Measurements from ENCODE around the gene CST9L. TPM values are rescaled to one million over a fixed set of nuclear protein-coding genes. Genes with fewer than 3 reads are reported as not detected.

The CST9L gene
- polyA plus RNA-seq, 6 donors from 2014 or later, result not detected

DNA sequence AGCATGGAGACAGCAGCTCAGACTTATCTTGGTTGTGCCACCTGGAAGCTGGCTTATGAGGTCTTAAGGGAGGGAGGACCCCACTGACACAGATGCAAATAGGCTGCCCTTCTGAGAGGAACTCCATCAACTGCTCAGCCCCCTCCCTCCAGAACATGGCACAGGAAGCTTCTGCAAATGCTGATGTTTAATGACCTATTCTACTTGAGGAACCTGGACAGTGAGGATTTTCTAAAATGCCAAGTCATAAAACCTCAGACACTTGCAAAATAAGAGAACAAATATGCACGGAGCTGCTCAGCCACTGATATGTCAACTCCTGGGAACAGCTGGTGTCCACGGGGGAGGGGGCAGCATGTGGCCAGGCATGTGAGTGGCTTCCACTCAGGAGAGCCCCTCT, 34.0 kb upstream of the CST9L start:
- Mint-ChIP-seq H3K9me3 (no peaks in the 10 kb centered on the region), H3K36me3 (no peaks in the 10 kb centered on the region), H3K4me3 (no peak overlapping the region), H3K27ac (no peak overlapping the region), H3K4me1 (no peaks in the 10 kb centered on the region), H3K27me3 (peaks cover 0 to 4% (median 0%) of the 10 kb centered on the region in 3 donors)
- ATAC-seq (ENCODE audit: low read depth in 2 of 2) (no peak), DNase-seq (no peak)

DNA sequence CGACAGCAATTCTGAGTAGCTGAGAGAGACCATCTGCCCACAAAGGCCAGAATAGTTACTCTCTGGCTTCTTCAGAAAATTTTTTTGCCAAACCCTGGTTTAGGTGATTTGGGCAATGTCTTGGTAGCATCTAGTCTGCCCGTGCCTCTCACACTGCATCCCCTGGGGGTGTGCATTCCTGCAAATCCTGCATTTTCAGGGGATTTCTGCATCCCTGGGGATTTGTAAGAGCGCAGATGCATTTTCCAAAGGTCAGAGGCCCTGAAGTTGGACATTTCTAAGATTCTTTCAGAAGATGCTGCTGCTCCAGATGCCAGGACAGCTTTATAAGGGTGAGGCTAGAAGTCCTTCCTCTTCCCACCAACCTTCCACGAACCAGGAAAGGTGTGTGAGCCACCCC, 33.4 kb upstream of the CST9L start:
- Mint-ChIP-seq H3K4me3 (no peak overlapping the region), H3K27me3 (peaks cover 0 to 8% (median 0%) of the 10 kb centered on the region in 3 donors), H3K4me1 (no peaks in the 10 kb centered on the region), H3K9me3 (no peaks in the 10 kb centered on the region), H3K27ac (no peak overlapping the region), H3K36me3 (no peaks in the 10 kb centered on the region)
- ATAC-seq (ENCODE audit: low read depth in 2 of 2) (no peak), DNase-seq (no peak)

DNA sequence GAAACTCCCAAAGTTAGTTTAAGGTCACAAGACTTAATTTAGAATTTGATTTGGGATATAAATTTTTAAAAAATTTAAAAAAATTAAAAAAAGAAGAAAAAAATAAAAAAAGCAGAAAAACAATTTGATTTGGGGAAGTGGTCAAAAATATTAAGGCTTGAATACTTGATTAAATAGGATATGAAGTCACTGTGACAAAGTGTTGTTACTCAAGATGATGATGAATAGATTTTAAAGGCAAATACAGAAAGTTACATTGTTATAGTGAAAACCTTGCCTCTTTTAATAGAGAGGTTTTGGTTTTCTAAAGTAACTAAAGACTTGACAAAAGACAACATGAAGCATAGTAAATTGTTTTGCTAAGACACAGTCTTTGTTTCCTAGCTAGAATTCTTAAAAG, 30.2 kb upstream of the CST9L start:
- Mint-ChIP-seq H3K27me3 (peaks cover 0 to 7% (median 5%) of the 10 kb centered on the region in 3 donors), H3K4me3 (no peak overlapping the region), H3K27ac (no peak overlapping the region), H3K4me1 (no peaks in the 10 kb centered on the region), H3K36me3 (no peaks in the 10 kb centered on the region), H3K9me3 (no peaks in the 10 kb centered on the region)
- ATAC-seq (ENCODE audit: low read depth in 2 of 2), result no peak
- no peak for DNase-seq

DNA sequence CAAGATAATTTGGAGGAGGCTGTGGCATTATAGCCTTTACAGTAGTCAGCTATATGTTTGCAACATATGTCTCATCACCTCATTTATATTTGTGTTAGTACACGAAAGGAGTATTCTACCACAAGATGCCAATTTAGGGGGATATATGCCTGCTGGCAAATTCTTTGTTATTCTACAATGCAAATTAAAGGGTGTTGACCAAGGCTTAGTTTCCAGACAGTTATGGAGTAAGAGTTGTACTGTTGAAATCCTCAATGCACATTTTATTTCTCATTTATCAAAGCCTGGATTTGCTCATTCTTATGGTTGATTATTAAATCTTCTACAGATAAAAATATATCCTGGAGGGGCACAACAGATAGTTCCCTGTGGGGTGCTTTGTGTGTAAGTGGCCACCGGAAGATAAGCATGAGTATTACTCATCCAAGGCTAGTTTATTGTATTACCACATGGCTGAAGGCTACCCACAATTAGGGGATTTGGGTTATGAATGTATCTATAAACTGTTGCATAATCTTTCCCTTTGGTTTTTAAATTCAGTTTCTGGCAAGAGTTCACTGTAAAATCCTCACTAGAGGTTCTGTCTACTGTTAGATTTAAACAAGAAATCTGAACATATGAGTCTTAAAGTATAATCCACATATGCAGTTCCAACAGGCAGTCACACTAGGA, 28.4 kb upstream of the CST9L start:
- Mint-ChIP-seq H3K36me3 (no peaks in the 10 kb centered on the region), H3K27ac (no peak overlapping the region), H3K27me3 (peaks cover 0 to 7% (median 5%) of the 10 kb centered on the region in 3 donors), H3K4me3 (no peak overlapping the region), H3K4me1 (no peaks in the 10 kb centered on the region), H3K9me3 (no peaks in the 10 kb centered on the region)
- DNase-seq, result no peak
- ATAC-seq (ENCODE audit: low read depth in 2 of 2), result no peak

DNA sequence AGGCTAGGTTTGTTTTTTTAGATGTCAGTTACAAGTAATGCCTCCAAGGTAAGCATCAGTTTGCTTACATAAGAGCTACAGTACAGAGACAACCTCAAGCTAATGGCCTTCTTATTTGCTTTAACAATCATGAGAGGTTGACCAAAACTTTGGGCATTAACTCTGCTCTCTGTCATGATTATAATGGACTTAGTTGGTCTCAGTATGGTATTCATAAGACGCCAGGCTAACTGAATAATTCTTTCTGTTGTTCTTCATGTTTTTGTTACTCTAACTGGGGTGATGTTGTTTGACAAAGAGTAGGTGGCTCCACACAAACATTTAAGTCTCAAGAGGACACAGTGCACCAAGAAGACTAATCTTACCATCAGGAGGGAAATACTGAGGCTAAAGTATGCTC, 27.7 kb upstream of the CST9L start:
- Mint-ChIP-seq H3K9me3 (no peaks in the 10 kb centered on the region), H3K27ac (no peak overlapping the region), H3K4me1 (no peaks in the 10 kb centered on the region), H3K4me3 (no peak overlapping the region), H3K27me3 (peaks cover 0 to 7% (median 5%) of the 10 kb centered on the region in 3 donors), H3K36me3 (no peaks in the 10 kb centered on the region)
- no peak for DNase-seq
- ATAC-seq (ENCODE audit: low read depth in 2 of 2), result no peak

DNA sequence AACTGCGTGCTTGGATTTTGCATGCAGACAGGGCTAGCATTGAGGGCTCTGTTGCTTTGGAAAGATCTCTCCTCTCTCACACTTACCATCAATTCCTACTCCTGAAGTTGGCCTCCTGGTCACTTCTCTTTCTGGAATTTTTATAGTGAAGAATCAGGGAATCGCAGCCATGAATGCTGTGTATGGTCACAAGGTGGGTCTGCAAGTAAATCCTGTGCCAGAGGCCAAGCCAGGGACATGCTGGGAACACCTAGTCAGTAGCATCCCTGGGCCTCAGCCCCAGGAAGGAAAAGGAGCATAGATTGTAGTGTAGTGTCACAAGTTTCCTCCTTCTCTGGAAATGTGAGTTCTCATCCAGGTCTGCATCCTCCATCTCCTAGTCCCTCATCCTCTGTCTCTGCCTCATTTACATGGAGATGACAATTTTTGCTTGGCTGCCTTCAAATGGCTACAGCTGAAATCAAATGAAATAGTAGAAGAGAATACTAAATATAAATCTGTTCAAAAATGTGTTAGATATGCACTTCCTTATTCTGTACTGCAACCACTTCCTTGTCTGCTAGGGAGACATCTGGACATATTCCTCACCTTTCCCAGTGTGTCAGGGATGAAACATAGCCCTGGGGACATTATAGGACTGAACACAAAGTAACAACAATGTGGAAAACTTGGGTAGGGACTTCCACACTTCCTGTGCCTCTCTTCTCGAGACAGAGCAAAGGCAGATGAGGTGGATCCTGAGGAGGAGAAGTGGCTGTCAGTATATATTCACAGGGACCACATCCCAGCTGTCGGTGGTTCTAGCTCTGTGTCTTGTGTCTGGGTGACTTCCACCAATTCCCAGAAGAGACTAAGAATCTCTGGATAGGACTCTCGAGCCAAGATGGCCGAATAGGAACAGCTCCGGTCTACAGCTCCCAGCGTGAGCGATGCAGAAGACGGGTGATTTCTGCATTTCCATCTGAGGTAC, 20.4 kb upstream of the CST9L start:
- no peak for ATAC-seq (ENCODE audit: low read depth in 2 of 2)
- peaks cover 5 to 26% (median 20%) of the 10 kb centered on the region in 3 donors for H3K27me3 Mint-ChIP-seq
- H3K9me3 Mint-ChIP-seq, result peaks cover 0 to 4% (median 0%) of the 10 kb centered on the region in 7 donors
- H3K27ac Mint-ChIP-seq, result peak overlapping the region in 2 of 6 donors; percentile 88 to 89
- no peaks in the 10 kb centered on the region for H3K4me1 Mint-ChIP-seq
- H3K4me3 Mint-ChIP-seq, result peak overlapping the region in 4 of 8 donors; percentile 32 to 85 (median 74)
- DNase-seq, result no peak
- no peaks in the 10 kb centered on the region for H3K36me3 Mint-ChIP-seq

DNA sequence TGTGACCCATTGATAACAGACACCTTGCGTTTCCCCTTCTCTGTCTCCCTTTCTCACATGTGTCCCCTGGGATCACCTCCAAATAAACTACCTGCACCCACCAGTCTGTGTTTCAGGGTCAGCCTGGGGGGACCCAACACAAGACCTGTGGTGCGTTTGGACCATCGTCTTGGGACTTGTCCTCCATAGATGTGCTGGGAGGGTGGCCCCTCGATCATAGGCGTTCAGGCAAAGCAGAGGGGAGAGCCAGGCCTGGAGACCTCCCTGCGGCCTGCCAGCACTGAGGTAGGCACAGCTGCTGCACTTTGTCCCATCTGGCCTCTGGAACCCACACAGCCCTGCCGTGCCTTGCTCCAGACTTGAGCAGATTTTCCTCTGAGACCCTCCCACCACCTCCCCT, 19.3 kb upstream of the CST9L start:
- no peaks in the 10 kb centered on the region for H3K36me3 Mint-ChIP-seq
- ATAC-seq (ENCODE audit: low read depth in 2 of 2) (no peak), DNase-seq (no peak)
- H3K4me3 Mint-ChIP-seq, result no peak overlapping the region
- H3K27me3 Mint-ChIP-seq, result peaks cover 5 to 27% (median 27%) of the 10 kb centered on the region in 3 donors
- peaks cover 0 to 4% (median 0%) of the 10 kb centered on the region in 7 donors for H3K9me3 Mint-ChIP-seq
- H3K4me1 Mint-ChIP-seq, result no peaks in the 10 kb centered on the region
- no peak overlapping the region for H3K27ac Mint-ChIP-seq

DNA sequence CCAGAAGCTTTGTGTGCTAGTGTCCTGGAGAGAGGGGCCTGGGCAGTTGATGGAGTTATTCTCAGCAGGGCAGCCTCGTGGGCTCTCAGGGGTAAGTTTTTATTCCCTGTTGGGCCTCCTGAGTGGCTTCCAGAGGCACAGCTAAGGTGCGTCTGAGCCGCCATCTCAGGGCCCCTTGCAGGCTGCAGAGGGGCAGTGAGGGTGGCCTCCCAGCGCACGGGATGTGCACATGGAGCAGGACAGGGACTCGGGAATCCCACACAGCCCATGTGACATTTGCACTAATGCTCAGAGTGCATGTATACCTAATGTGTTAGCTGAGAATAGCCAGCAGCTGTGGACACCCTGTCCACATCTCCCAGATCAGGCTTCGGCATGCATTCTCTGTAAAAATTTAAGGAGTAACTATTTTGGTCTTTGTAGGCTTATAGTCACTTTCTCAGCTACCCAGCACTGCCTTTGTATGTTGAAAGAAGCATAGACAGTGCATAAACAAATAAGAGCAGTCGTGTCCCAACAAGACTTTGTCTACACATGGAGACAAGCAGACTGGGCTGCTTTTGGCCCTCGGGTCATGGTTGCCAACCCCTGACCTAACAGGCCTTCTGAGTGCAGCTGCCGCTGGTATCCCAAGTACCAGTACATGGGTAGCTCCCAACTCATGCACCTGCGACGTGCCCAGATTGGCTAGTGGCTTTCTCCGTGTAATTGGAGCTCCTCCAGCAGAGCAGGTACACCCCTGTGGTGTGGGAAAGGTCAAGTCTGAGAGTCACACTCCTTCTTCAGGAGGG, 18.6 kb upstream of the CST9L start:
- H3K9me3 Mint-ChIP-seq, result peaks cover 0 to 5% (median 4%) of the 10 kb centered on the region in 7 donors
- H3K27ac Mint-ChIP-seq, result no peak overlapping the region
- H3K27me3 Mint-ChIP-seq, result peaks cover 5 to 34% (median 33%) of the 10 kb centered on the region in 3 donors
- ATAC-seq (ENCODE audit: low read depth in 2 of 2) (no peak), DNase-seq (no peak)
- H3K4me3 Mint-ChIP-seq, result no peak overlapping the region
- no peaks in the 10 kb centered on the region for H3K4me1 Mint-ChIP-seq
- H3K36me3 Mint-ChIP-seq, result no peaks in the 10 kb centered on the region

DNA sequence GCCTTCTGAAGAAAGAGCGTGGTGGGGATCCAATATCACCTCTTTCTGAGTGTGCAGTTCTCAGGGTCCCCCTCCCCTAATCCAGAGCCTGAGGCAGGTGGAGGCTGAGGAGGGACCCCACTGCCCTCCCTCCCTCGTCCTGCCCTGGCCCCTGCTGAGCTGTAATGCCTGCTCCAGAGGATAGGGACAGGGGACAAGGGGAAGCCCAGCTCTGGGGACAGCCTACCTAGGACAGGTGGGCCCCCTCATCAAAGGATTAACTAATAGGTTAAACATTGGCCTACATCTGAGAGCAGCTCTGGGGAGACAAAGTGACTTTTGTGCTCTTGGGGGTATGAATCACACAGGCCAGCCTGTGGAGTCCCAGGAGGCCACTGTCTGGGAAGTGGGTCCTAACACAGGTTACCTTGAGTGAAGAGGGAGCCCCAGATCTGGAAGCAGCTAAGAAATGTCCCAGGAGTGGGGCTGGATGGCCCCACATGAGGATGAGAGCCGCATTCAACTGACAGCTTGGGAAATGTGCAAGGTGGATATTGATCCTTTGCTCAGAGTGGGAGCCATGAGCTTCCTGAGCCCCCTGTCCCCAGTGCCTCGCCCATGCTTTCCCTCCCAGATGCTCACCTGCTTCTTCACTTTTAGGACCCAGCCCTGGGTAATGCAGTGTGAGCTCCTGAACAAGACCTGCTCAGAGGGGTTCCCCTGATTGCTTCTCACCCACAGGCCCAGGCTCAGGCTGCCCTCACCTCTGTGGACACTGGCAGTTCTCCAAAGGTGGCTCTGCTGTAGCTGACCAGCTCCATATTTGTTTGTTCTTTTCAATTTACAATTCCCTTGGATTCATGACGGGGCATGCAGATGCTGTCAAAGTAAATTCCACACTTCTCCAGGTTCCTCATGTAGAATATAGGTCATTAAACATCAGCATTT, 17.8 kb upstream of the CST9L start:
- Mint-ChIP-seq H3K4me3 (no peak overlapping the region), H3K27ac (no peak overlapping the region), H3K9me3 (peaks cover 0 to 5% (median 4%) of the 10 kb centered on the region in 7 donors), H3K4me1 (no peaks in the 10 kb centered on the region), H3K36me3 (peaks cover 0 to 4% of the 10 kb centered on the region in 2 donors), H3K27me3 (peaks cover 5 to 41% (median 40%) of the 10 kb centered on the region in 3 donors)
- DNase-seq (no peak), ATAC-seq (ENCODE audit: low read depth in 2 of 2) (no peak)

DNA sequence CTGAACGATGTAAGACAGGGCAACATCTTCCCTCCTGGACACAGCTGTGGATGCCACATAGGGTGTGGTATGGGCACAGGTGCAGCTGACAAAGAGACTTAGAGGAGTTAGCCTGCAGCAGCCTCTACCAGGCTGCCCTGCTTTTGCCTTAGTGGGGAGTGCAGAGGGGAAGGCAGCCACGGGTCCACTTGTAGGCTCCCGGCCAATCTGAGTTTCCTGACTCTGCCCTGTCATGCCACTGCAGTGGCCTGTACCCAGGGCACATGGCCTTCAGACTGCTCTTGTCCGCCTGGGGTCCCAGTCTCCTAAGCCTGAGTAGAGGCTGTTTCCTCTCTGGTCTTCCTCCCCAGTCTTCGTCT, 17.1 kb upstream of the CST9L start:
- DNase-seq (no peak), ATAC-seq (ENCODE audit: low read depth in 2 of 2) (no peak)
- no peak overlapping the region for H3K27ac Mint-ChIP-seq
- H3K4me1 Mint-ChIP-seq, result no peaks in the 10 kb centered on the region
- H3K9me3 Mint-ChIP-seq, result peaks cover under 1 to 7% (median 5%) of the 10 kb centered on the region in 7 donors
- H3K27me3 Mint-ChIP-seq, result peaks cover 8 to 47% (median 46%) of the 10 kb centered on the region in 3 donors
- H3K4me3 Mint-ChIP-seq, result no peak overlapping the region
- peaks cover 0 to 11% of the 10 kb centered on the region in 2 donors for H3K36me3 Mint-ChIP-seq

DNA sequence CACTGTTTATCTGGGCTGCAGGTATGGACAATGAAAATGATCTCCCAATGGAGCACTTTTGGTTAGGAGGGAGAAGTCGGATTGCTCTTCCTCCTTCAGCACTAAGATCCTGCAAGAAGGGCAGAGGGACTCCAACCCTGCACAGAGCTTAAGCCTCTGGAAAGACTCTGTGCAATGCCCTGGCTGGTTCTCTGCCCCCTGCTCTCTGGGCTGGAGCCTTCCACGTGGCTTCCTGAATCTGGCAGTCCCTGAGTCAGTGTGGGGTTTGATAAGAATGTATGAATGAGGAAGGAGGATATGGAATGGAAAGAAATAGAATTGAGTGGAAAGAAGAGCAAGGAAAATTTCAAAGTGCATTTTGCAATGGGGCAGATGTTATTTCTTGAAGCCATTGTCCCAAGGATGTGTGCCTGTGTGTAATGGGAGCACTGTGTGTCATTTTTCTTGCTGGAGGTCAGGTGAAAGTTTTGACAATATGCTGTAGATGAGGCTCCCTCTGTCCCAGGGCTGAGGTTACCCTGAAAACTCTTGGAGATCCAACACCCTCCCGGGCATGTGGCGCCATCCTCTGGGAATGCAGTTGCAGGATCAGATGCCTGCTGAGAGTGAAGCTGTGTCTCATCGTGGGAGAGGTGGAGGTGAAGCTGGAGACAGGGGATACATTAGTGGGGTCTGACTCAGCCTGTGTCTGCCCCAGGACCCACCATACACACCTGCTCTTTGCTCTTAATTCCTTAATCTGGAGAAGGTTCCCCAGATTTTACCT, 16.3 kb upstream of the CST9L start:
- H3K9me3 Mint-ChIP-seq, result peaks cover 2 to 9% (median 5%) of the 10 kb centered on the region in 7 donors
- no peak overlapping the region for H3K4me3 Mint-ChIP-seq
- DNase-seq (no peak), ATAC-seq (ENCODE audit: low read depth in 2 of 2) (no peak)
- peaks cover 0 to 12% of the 10 kb centered on the region in 2 donors for H3K36me3 Mint-ChIP-seq
- H3K27me3 Mint-ChIP-seq, result peaks cover 10 to 51% (median 51%) of the 10 kb centered on the region in 3 donors
- H3K27ac Mint-ChIP-seq, result no peak overlapping the region
- no peaks in the 10 kb centered on the region for H3K4me1 Mint-ChIP-seq

DNA sequence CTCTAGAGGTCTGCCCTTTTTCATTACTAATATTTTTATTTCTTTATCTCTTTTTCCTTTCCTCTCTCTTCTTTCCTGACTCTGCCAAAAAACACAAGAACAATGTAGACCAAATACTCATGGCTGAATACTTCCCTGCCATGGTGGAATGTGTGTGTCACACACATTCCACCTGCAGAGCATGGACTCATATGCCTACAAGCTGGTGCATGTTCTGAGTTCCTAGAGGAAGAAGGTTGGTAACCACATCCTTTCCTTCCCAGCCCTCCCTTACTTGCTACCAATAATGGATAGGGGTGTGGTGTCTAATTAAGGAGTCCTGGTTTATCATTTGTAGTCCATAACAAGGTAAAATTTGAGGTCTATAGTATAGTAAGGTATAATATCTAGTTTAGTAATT, 15.2 kb upstream of the CST9L start:
- no peak for ATAC-seq (ENCODE audit: low read depth in 2 of 2)
- peaks cover 10 to 51% (median 51%) of the 10 kb centered on the region in 3 donors for H3K27me3 Mint-ChIP-seq

More for the DNA sequence above, 15.2 kb upstream of the CST9L start:
- H3K27ac Mint-ChIP-seq, result no peak overlapping the region
- no peaks in the 10 kb centered on the region for H3K4me1 Mint-ChIP-seq
- no peak overlapping the region for H3K4me3 Mint-ChIP-seq
- H3K9me3 Mint-ChIP-seq, result peaks cover 2 to 9% (median 5%) of the 10 kb centered on the region in 7 donors
- peaks cover 0 to 12% of the 10 kb centered on the region in 2 donors for H3K36me3 Mint-ChIP-seq
- DNase-seq, result no peak
